ENCODE results near the gene FILIP1L.

FILIP1L gene

DNA sequence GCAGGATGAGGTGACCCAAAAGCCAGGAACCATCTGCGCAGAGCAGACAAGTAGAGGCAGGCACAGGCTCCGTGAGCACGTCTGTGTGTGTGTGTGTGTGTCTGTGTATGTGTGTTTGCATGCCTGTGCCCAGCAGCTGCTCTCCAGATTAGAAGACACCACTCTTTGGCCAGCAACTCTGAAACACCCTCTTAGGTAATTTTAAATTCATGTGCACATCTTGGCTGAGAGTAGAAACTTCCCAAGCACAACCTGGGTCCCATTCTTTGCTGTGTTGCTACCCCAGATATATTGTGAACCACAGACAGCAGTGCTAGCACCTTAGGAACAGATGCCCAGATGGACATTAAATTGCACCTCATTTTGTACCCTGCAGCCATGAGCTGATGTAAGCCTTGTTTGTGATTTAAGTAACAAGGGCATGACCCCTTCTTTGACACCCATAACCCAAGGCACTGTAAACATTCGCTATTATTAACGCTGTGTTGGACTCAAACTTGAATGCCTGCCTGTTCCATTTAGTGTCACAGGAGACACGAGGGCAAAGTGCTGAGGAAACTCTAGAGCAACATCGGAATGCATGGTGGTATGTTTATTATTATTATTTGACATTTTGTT, at the start of gene FILIP1L:
FILIP1L (minus strand) TSS at position 89 of the 618 bp plus-strand sequence.
- DNase-seq, result no peak

DNA sequence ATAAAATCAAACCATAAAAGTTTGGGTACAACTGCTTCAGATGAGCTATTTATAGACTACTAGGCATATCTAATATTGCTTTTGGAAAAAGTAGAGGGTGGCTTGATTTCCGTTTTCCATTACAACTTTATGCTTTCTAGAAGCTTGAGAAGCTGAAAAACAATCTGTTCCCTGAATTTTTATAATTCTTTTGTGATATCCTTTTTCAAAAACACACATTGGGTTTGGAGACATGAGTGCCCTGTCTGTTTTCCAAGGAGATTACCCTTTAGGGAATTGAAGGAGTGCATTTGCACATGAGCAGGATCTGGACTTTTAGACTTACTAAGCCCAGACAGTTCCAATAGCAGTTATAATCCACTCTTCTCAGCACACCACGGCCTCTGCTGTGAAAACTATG, 49.5 kb upstream of the FILIP1L start:
- DNase-seq, result no peak

DNA sequence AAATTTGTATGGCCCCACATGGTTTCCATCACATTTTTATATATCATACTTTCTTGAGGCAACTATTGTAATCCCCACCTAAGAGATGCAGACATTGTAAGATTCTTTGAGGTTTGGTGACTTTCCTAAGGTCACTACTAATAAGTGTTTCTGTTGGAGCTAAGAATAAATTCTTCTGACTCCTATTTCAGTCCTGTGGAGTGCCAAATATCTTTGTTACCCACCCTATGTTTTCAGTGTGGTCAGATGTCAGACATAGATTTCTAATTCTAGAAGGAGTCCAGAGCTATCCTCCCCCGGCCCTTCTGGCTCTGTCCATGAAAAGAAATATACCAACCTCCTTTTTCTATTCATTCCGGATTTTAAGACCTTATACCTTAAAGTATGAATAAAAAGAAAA, 46.2 kb upstream of the FILIP1L start:
- DNase-seq, result no peak

DNA sequence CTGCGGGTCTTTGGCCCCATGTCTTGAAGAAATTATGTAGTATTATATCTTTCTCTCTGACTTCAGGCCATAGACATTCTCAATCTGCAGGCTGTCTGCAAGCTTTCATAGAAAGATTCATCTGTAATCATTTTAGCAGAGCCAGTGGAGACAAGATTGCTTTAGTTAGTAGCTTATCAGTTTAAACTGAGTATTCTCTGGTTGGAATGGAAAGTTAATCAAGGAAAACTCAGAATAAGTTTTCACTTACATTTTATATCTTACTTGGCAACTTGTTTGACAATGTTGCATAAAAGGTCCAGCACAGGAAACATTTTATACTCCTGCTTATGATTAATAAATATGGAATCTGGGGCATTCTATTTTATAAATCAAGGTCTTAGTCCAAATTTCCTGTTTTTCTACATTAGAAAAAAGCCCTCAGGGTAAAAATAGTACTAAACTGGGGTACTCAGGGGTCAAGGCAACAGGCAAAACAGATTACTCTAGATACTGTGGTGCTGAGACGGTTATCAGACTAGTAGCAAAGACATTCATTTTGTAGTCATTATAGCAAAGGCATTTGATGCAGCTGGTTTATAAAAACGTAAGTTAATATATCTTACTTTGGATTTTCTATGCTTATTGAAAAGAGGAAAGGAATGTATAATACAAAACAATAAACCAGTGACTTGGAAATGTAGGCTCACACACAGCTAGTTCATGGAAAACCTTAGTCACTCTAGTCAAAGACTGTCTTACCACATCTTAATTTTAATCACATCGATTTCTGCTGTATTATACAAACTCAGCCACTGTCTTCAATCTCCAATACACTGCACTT, 45.2 kb upstream of the FILIP1L start:
- DNase-seq, result no peak

DNA sequence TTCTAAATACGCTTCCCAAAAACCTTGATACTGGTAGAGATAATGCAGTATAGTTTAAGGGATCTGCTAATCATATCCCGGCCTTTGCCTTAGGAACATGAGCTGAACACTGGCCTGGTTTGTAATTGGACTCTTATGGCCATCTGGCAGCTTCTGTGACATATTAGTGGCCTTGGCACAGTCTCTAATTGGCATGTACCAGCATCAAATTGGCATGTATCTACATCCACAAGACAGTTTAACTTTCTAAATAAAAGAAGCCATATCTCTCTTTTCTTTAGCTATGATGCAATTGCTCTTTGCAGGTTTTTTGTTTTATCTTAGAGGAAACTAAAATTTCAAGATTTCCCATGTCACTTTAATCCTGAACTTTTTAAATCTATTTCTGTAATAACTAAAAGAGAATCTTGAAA, 44.6 kb upstream of the FILIP1L start:
- no peak for DNase-seq

DNA sequence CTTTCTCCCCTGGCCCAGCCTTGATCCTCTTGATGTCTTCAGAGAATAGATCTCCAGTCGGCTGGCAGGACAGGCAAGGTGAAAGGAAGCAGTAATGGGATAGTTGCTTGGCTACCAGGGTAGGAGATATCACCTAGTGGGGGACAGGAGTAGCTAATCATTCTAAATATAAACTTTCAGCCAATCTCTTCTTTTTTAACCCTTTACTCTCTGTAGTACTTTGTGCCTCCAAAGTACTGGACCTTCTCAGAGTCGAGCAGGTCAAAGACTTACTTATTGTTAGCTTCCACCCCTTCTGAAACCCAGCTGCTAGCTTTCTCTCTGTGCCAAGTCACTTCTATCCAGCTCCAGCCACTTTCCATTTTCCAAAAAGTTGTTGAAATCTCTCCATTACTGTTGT, 43.4 kb upstream of the FILIP1L start:
- no peak for DNase-seq

DNA sequence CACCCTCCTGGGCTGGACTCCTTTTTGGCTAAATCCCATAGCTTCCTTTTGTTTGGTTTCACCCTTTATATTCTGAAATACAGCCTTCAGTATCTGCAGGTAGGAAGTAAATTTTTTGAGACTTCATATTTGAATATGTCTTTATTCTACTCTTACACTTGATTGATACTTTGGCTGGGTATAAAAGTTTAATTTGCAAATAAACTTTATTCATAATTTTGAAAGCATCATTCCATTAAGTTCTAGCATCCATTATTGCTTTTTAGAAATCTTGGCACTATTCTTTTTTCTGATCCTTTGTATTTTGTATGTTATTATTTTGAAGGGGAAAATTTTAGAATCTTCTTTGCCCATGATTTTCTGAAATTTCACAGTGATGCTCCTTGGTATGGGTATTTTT, 41.3 kb upstream of the FILIP1L start:
- no peak for DNase-seq

DNA sequence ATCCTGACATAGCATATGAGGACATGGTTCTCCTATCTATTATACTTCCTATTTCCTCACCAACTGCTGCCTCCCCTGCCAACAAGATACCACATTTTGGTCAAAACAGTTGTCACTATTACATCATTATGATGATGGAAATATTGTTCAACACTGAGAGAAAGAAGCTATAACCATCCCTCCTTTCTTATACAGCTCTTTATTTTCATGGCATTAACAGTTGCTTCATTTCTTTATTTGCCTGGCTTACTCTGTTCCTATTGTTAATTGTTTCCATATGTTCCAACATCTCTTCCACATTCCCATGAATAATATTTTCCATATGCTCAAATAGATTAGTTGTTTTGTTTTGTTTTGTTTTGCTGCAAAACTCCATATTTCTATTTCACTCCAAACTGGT, 40.8 kb upstream of the FILIP1L start:
- no peak for DNase-seq

DNA sequence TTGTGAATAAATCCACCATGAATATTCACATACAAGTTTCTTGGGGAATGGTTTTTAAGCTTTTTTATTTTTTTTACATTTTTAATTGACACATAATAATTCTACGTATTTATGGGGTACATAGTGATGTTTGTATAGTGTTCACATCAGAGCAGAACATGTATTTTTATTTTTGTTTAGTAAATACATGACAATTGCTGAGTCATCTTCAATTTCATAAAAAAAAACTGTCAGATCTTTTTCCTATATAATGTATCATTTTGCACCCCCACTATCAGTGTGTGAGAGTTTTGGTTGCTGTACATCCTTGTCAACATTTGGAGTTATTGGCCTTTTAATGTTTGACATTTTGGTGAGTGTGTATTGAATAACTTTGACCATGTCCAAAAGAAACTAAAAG, 39.9 kb upstream of the FILIP1L start:
- no peak for DNase-seq

DNA sequence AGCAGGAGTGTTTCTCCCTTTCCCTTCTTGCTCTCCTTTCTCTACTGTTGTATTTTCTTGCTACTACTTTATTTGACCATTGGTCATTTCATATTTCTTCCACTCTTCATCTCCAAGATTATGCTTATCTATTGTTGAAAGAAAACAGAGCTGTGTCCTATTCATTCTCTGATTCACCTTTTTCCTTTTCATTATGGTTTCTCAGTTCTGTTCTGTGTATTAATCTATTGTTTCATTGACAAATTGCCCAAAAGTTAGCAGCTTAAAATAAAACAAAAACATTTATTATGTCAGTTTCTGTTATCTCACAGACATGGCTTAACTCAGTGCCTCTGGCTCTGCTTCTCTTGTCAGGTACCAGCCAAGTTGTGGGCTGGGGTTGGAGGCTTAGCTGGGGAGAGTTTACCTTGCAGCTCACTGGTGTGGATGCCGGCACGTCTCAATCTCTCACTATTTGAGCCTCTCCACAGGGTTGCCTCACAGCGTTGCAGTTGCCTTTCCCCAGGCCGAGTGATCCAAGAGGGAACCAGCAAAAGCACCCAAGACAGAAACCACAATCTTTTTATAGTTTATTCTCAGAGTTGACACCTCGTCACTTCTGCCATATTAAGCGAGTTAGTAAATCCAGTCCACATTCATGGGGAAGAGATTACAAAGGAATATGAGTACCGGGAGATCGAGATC, 36.9 kb upstream of the FILIP1L start:
- DNase-seq, result no peak

DNA sequence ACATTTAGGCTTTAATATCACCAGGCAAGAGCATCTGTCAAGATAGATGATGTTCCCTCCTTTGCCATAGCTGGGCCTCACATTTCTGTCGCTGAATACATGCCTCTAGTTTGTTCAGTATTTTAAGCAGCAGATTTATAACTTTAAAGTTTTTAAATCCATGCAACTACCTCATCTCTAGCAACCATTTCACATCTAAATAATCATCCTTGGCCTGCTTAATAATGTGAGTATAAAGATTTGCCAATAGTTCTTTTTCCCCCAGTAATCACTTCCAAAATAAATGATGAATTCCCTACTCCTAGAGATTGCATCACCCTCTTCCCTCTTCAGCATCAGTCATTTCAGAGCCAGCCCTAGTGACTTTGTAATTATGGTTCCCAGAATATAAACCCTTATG, 36.2 kb upstream of the FILIP1L start:
- no peak for DNase-seq

DNA sequence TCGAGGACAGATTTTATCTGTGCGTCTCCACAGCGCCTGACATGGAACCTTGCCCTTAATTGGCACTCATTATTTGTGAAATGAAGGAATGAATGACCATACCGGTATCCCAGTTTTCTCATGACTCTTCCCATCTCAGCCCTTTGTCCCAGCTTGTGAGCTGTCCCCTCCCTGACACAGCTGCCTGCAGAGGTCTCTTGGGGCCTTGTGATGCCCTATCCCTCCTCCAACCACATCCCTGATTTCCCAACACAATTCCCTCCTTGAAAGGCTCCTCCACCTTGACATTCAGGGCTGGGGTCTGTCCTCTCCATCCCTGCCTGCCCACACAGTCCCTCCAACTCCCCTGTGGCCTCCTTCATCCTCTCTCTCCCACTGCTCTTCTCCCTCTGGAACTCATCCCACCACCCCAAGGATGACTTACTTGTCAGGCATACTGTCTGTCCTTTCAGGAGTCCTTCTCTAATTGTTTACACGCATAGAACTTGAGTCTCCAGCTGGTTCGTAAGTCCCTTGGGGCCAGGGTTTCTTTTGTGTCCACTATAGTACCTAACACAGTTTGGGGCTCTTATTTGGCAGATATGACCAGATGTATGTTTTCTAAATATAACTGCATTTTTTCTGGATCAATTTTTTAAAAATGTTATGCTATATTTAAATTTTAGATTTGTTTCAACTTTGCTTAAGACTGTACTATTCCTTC, 35.6 kb upstream of the FILIP1L start:
- no peak for DNase-seq

DNA sequence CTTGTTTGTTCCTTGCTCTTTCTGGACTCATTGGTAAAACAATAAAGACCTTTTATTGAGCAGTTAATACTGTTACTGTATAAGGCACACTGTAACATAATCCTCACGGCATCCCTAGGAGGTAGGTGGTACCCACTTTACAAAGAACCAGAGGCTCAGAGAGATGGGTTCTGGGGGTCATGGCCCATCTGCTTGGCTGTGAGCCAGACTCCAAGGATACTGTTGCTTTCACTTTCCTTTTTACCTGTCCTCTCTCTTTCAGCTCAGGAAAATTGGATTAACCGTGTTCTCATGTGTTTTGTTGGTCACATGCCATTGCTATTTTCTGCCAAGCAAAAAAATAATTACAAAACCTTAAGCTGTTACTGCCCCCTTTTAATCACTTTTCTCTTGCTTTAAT, 34.8 kb upstream of the FILIP1L start:
- no peak for DNase-seq

DNA sequence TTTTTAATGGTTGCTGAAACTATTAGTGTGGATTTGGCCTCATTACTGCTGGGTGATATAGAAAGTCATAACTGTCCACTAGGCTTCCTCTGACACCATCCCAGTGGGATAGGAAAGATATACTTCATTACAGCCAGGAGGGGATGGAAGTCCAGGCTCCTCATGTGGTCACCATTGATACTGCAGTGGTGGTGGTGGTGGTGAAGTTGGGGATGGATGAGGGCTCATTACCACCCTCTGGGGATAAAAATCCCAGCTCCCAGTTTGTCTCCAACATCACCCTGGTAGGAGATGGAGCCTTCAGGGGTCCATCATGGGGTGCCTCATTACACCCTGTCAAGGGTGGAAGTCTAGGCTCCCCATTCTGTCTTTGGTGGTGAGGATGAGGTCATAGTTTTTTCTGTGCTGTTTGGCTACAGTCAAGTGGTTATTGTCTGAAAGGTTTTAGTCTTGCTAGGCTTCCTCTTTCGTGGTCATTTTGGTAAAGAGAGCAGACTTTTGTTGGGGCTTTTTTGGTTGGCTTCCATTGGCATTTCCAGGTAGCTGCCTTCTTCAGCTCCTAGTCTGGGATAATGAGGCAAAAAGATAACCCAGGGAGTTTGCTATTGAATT, 30.1 kb upstream of the FILIP1L start:
- no peak for DNase-seq

DNA sequence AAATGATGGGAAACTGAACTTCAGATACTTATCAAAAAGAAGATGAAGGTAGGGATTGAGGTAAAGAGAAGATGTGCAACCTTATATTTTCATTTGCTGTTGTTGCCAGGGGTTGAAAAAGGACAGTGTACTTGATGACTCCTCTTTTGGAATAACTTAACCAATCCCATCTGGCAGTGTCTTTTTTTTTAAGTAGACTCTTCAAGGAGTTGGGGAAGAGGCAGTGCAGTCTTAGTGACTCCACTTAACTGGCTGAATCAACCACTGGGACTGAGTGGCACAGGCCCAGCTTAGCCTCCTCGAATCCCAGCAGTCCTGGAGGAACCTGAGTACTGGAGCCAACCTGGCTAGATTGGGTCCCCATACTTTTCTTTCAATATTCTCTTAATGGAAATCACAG, 27.3 kb upstream of the FILIP1L start:
- DNase-seq, result no peak

DNA sequence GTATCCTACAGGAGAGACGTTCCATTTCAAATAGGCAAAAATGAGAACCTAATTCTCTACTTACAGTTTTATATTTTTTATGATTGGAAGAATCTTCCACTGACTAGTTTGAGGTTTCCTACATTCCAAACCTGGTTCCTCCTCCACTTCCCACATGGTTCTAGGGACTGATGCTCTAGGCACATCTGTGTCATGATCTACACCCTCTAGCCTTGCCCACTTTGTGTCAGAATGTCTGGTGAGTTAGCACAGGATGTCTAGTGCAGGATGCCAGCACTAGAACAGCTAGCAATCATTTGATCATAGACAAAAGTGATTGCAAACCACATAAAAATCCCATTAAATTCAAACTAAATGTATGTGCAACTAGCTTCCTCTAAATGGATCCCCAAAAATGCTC, 26.7 kb upstream of the FILIP1L start:
- no peak for DNase-seq

DNA sequence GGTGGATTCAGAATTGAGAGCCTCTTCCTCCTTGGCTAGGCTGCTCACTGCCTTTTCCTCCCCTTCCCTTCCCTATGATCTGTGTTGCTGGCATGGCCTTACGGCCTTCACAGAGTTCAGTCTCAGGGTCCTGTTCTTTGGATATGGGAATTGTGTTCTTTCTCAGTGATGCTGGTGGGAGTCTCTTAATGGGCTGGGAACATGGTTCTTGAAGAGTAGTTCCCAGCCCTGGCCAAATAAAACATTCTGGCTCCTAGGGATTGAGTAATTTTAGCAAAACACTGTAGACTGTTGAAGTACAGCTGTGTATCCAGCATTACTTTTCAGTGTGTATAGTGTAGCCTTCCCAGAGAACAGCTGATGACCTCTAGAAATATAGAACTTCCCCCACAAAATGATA, 22.6 kb upstream of the FILIP1L start:
- DNase-seq, result no peak

DNA sequence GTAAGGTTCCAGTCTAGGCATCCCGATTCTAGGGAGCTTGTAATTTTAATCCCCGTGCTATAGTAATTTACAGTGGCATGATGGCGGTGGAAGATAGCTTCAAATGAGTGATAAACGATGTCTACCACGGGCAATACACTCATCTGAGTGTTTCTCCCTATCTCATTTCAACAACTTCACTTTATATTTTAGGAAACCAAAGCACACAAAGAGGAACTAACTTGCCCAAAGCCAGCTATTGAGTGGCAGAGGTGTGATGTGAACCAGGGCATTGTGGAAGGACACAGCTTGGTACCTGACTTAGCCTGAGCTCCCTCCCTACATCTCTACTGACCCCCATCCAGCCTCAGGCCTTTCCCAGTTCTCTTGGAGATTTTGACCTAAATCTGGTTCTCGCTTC, 16.9 kb upstream of the FILIP1L start:
- no peak for DNase-seq

DNA sequence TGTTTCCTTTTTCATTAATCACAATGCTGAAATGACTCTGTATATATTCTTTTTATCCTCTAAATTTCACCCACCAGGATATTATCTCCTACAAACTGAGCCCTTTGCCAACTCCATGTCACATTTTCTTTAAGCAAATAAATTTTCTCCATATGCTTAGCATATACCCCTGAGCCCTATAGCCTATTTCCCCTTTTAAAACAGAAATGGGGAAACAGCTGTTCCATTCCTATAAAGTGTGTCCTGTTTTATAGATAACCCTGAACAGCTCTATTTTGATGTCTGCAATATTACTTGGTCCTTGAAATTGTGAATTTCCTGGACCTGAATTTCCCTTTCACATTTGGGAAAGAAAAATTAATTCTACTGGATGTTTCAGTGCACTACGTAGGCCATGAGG, 15.6 kb upstream of the FILIP1L start:
- DNase-seq, result no peak

DNA sequence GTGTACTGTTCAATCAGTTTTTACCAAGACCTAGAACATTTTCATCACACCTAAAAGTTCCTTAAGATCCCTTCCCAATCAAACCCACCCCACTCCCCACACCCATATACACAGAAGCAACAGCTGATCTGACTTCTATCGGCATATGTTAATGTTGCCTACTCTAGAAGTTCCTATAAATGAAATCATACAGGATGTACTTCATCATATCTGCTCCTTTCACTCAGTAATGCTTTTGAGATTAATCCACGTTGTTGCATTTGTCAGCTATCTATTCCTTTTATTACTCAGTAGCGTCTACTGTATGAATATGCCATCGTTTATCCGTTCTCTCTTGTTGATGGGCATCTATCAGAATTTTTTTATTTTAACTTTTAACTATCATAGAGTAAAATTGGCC, 14.3 kb upstream of the FILIP1L start:
- DNase-seq, result no peak

DNA sequence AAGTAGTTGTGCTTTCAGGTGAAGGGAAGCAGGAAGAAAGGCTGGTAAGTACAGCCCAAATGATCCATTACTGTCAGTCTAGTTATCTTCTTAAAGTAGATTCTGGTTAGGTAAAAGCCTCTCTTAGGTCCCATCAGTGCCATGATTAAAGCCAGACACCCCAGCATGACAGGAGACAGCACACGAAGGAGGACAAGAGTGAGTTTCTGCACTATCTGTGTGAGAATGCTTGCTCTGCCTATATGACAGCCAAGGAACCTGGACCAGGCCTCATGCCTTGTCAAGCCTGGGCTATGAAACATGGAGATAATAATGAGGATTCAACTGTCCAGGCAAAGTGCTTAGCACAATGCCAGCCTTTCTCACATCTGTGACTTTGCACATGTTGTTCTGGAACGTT, 13.5 kb upstream of the FILIP1L start:
- DNase-seq, result no peak

DNA sequence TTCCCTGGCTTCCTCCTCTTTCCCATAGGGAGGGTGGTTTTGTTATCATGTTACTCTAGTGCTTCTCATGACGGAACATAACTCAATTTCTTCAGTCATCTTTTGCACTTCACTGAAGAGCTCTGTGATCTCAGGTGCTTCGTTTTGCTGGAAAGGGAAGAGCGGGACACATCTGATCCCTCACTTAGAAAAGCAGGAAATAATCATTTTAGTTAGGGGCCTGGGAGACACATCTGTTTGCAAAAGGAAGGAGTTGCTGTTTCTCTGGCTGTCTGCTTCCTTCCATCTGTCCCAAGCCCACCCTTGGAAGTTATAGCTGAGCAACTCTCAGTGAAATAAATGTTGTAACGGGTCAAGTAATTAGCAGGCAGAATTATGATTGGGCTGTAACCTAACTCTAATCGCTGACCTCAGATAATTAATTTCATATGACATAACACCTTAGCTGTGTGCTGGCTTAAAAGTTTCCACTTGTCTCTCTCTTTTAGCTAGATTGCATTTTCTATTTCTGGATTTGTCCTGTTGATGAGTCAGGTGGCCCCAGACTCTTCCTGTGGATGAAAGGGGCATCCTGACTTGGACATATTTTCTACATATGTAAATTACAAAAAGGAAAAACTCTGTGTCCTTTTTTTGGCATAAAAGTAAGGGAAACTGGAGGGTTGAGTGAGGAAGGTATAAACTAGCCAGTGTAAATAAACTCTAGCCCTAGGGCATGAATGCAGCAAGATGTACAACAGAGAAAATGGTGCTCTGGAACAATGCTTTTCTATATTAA, 11.0 kb upstream of the FILIP1L start:
- no peak for DNase-seq
